ENCODE data around the gene CCDC88C. TPM values are rescaled to one million over a fixed set of nuclear protein-coding genes. Genes with fewer than 3 reads are reported as not detected.

Gene CCDC88C
- total RNA-seq, 1 experiment from 2014 or later: 21.3 TPM

GRCh38 chr14:91424813-91425530 is 7.4 kb upstream of the CCDC88C start:
- POLR2A ChIA-PET: no interaction called here

GRCh38 chr14:91420686-91421085 is 3.1 kb upstream of the CCDC88C start:
- TF ChIP-seq SIN3A (IDR thresholded peaks at IDR 0.05; ENCODE audit: borderline replicate concordance, insufficient read depth, low read depth, low read length) (no peak), TCF7L2 (IDR thresholded peaks at IDR 0.05; ENCODE audit: low read depth, low read length) (no peak), POLR2AphosphoS5 (IDR thresholded peaks at IDR 0.05; ENCODE audit: low read depth, low read length) (no peak)
- TF ChIP-seq, protein P1, sequence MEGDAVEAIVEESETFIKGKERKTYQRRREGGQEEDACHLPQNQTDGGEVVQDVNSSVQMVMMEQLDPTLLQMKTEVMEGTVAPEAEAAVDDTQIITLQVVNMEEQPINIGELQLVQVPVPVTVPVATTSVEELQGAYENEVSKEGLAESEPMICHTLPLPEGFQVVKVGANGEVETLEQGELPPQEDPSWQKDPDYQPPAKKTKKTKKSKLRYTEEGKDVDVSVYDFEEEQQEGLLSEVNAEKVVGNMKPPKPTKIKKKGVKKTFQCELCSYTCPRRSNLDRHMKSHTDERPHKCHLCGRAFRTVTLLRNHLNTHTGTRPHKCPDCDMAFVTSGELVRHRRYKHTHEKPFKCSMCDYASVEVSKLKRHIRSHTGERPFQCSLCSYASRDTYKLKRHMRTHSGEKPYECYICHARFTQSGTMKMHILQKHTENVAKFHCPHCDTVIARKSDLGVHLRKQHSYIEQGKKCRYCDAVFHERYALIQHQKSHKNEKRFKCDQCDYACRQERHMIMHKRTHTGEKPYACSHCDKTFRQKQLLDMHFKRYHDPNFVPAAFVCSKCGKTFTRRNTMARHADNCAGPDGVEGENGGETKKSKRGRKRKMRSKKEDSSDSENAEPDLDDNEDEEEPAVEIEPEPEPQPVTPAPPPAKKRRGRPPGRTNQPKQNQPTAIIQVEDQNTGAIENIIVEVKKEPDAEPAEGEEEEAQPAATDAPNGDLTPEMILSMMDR (IDR thresholded peaks at IDR 0.05): no peak
- TF ChIP-seq, protein P2, sequence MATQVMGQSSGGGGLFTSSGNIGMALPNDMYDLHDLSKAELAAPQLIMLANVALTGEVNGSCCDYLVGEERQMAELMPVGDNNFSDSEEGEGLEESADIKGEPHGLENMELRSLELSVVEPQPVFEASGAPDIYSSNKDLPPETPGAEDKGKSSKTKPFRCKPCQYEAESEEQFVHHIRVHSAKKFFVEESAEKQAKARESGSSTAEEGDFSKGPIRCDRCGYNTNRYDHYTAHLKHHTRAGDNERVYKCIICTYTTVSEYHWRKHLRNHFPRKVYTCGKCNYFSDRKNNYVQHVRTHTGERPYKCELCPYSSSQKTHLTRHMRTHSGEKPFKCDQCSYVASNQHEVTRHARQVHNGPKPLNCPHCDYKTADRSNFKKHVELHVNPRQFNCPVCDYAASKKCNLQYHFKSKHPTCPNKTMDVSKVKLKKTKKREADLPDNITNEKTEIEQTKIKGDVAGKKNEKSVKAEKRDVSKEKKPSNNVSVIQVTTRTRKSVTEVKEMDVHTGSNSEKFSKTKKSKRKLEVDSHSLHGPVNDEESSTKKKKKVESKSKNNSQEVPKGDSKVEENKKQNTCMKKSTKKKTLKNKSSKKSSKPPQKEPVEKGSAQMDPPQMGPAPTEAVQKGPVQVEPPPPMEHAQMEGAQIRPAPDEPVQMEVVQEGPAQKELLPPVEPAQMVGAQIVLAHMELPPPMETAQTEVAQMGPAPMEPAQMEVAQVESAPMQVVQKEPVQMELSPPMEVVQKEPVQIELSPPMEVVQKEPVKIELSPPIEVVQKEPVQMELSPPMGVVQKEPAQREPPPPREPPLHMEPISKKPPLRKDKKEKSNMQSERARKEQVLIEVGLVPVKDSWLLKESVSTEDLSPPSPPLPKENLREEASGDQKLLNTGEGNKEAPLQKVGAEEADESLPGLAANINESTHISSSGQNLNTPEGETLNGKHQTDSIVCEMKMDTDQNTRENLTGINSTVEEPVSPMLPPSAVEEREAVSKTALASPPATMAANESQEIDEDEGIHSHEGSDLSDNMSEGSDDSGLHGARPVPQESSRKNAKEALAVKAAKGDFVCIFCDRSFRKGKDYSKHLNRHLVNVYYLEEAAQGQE (IDR thresholded peaks at IDR 0.05; ENCODE audit: insufficient read depth in 1 of 2, low read depth in 2 of 2, low read length in 1 of 2): no peak
- intact Hi-C loops (cut with micrococcal nuclease; ENCODE audit: unreplicated experiment) (no loop called here), in situ Hi-C loops (cut with HindIII; ENCODE audit: low pct_unique_long_range_greater_than_20kb, low sequenced_read_pairs) (no loop called here)
- CTCF ChIA-PET: interaction anchor here (0.8 kb wide), 1 partner anchor 97 kb away, joined by 3 read pairs; no protein-coding TSS in a partner anchor
- Histone ChIP-seq H3K4me3 (ENCODE audit: low read depth in 2 of 2, low read length in 2 of 2) (no peak overlapping the region), H3K36me3 (ENCODE audit: control insufficient read depth, insufficient read depth, low read length) (no peaks in the 10 kb centered on the region; the same call in 1 of the 2 replicates), H3K4me1 (ENCODE audit: control insufficient read depth, insufficient read depth, low read length) (peaks cover 6% of the 10 kb centered on the region), H3K9me3 (ENCODE audit: control insufficient read depth, insufficient read depth, low read depth, low read length) (no peaks in the 10 kb centered on the region), H3K27me3 (ENCODE audit: control insufficient read depth, insufficient read depth, low read length) (no peaks in the 10 kb centered on the region), H3K27ac (ENCODE audit: low read length) (no peak overlapping the region)
- POLR2A ChIA-PET: no interaction called here
- ATAC-seq: no peak
- BruUV-seq (replicated peaks): no TSS peak
- no peak for DNase-seq (ENCODE audit: low read depth, low spot score)

More at GRCh38 chr14:91424813-91425530, 7.4 kb upstream of the CCDC88C start:
- H3K36me3 ChIP-seq (ENCODE audit: control insufficient read depth, insufficient read depth, low read length): no peaks in the 10 kb centered on the region
- no peaks in the 10 kb centered on the region for H3K9me3 ChIP-seq (ENCODE audit: control insufficient read depth, insufficient read depth, low read depth, low read length)
- no TSS peak for BruUV-seq (replicated peaks)
- DNase-seq (ENCODE audit: low read depth, low spot score) (no peak), ATAC-seq (no peak)
- intact Hi-C loops (cut with micrococcal nuclease; ENCODE audit: unreplicated experiment): no loop called here
- H3K27me3 ChIP-seq (ENCODE audit: control insufficient read depth, insufficient read depth, low read length): no peaks in the 10 kb centered on the region
- CTCF ChIA-PET: no interaction called here
- H3K4me1 ChIP-seq (ENCODE audit: control insufficient read depth, insufficient read depth, low read length): 0 out of 2 replicates have a peak, but pooled peaks cover 3% of the 10 kb centered on the region
- no peak overlapping the region for H3K4me3 ChIP-seq (ENCODE audit: low read depth in 2 of 2, low read length in 2 of 2)
- no peak for TF ChIP-seq POLR2AphosphoS5 (IDR thresholded peaks at IDR 0.05; ENCODE audit: low read depth, low read length)
- no peak for TF ChIP-seq TCF7L2 (IDR thresholded peaks at IDR 0.05; ENCODE audit: low read depth, low read length)
- in situ Hi-C loops (cut with HindIII; ENCODE audit: low pct_unique_long_range_greater_than_20kb, low sequenced_read_pairs): no loop called here
- H3K27ac ChIP-seq (ENCODE audit: low read length): no peak overlapping the region

DNA sequence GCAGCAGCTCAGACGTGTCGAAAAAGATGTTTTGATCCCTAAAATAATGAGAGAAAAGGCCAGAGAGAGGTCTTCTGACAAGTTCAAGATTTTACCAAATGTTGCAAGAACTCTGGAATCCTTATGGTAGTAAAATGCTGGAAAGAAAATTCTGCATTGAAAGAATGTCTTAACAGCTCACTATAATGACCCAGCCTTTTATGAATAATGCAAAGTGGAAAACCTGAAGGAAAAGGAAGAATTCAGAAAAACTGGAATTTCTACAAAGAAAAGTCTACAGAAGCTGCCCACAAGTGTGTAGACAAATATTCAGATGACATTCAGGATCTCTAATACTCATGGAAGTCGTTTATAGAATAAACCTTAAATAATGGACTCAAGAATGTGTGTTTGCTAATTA is 1.8 kb upstream of the CCDC88C start:
- in situ Hi-C loops (cut with HindIII; ENCODE audit: low pct_unique_long_range_greater_than_20kb, low sequenced_read_pairs): no loop called here
- CTCF ChIA-PET: interaction anchor here (0.7 kb wide), 1 partner anchor 166 kb away, joined by 5 read pairs; no protein-coding TSS in a partner anchor
- no peak for DNase-seq (ENCODE audit: low read depth, low spot score)

More for the DNA sequence above, 1.8 kb upstream of the CCDC88C start:
- intact Hi-C loops (cut with micrococcal nuclease; ENCODE audit: unreplicated experiment): loop anchor here (2.0 kb wide), 1 partner anchor 97 kb away; no protein-coding TSS in a partner anchor
- Histone ChIP-seq H3K4me3 (ENCODE audit: low read depth in 2 of 2, low read length in 2 of 2) (no peak overlapping the region), H3K4me1 (ENCODE audit: control insufficient read depth, insufficient read depth, low read length) (peaks cover 6% of the 10 kb centered on the region), H3K36me3 (ENCODE audit: control insufficient read depth, insufficient read depth, low read length) (no peaks in the 10 kb centered on the region; the same call in 1 of the 2 replicates), H3K9me3 (ENCODE audit: control insufficient read depth, insufficient read depth, low read depth, low read length) (no peaks in the 10 kb centered on the region), H3K27ac (ENCODE audit: low read length) (no peak overlapping the region), H3K27me3 (ENCODE audit: control insufficient read depth, insufficient read depth, low read length) (no peaks in the 10 kb centered on the region)
- POLR2A ChIA-PET: no interaction called here
- BruUV-seq (replicated peaks): no TSS peak
- TF ChIP-seq, protein P1 (IDR thresholded peaks at IDR 0.05): no peak
- TF ChIP-seq TCF7L2 (IDR thresholded peaks at IDR 0.05; ENCODE audit: low read depth, low read length): no peak
- no peak for TF ChIP-seq SIN3A (IDR thresholded peaks at IDR 0.05; ENCODE audit: borderline replicate concordance, insufficient read depth, low read depth, low read length)
- TF ChIP-seq, protein P2 (IDR thresholded peaks at IDR 0.05; ENCODE audit: insufficient read depth in 1 of 2, low read depth in 2 of 2, low read length in 1 of 2): no peak
- no peak for TF ChIP-seq POLR2AphosphoS5 (IDR thresholded peaks at IDR 0.05; ENCODE audit: low read depth, low read length)
- ATAC-seq: no peak
